Loucy (cell line): Measurements from ENCODE around the gene FAM131A.

Experiments
- H2AFZ ChIP-seq: fragments of 200-600 bp; sonication (generic); 2 replicates; pipeline ENCODE4 v1.6.0; 2016; ENCODE audit warnings: antibody characterized with exemption, mild to moderate bottlenecking, low read length, moderate library complexity
- H3F3A ChIP-seq: fragments of 200-600 bp; 2 replicates; pipeline ENCODE4 v1.6.0; 2016; ENCODE audit warnings: antibody characterized with exemption, low read depth, mild to moderate bottlenecking
- H3K27me3 ChIP-seq: fragments of 200-600 bp; sonication (generic); 2 replicates; pipeline ENCODE4 v1.6.1; 2014; ENCODE audit warnings: low read length, mild to moderate bottlenecking; ENCODE audit not compliant: insufficient read depth, poor library complexity, severe bottlenecking
- H3K36me3 ChIP-seq: fragments of 200-600 bp; sonication (generic); 2 replicates; pipeline ENCODE4 v1.6.1; 2016; ENCODE audit warnings: low read length; ENCODE audit not compliant: insufficient read depth
- H3K4me1 ChIP-seq: fragments of 200-600 bp; sonication (generic); 2 replicates; pipeline ENCODE4 v1.5.1; 2014; ENCODE audit warnings: low read length, mild to moderate bottlenecking; ENCODE audit not compliant: insufficient read depth, poor library complexity, severe bottlenecking
- H3K4me2 ChIP-seq: fragments of 200-600 bp; sonication (generic); 2 replicates; pipeline ENCODE4 v1.6.0; 2014; ENCODE audit warnings: antibody characterized with exemption, low read length, low read depth, mild to moderate bottlenecking; ENCODE audit not compliant: poor library complexity, severe bottlenecking
- H3K4me3 ChIP-seq: fragments of 200-600 bp; sonication (generic); 2 replicates; pipeline ENCODE4 v1.5.1; 2014; ENCODE audit warnings: low read length, mild to moderate bottlenecking, mixed read lengths; ENCODE audit not compliant: poor library complexity, severe bottlenecking
- H3K79me2 ChIP-seq: fragments of 200-600 bp; sonication (generic); 2 replicates; pipeline ENCODE4 v1.6.1; 2014; ENCODE audit warnings: low read length; ENCODE audit not compliant: insufficient read depth
- H3K9ac ChIP-seq: fragments of 200-600 bp; sonication (generic); 2 replicates; pipeline ENCODE4 v1.6.0; 2014; ENCODE audit warnings: mild to moderate bottlenecking, low read depth, low read length, moderate library complexity; ENCODE audit not compliant: poor library complexity, severe bottlenecking
- H3K9me2 ChIP-seq: fragments of 200-600 bp; sonication (generic); replicated peaks from 2 replicates; pipeline ENCODE4 v1.6.1; 2016; ENCODE audit warnings: low read depth, low read length, mixed read lengths
- H3K9me3 ChIP-seq: fragments of 200-600 bp; sonication (generic); 2 replicates; pipeline ENCODE4 v1.6.1; 2014; ENCODE audit warnings: mild to moderate bottlenecking, antibody characterized with exemption, low read length, low read depth; ENCODE audit not compliant: insufficient read depth
- H4K20me1 ChIP-seq: fragments of 200-600 bp; sonication (generic); 2 replicates; pipeline ENCODE4 v1.6.0; 2014; ENCODE audit warnings: antibody characterized with exemption, low read length, mild to moderate bottlenecking; ENCODE audit not compliant: insufficient read depth, poor library complexity, severe bottlenecking
- EZH2phosphoT487 ChIP-seq: fragments of 200-600 bp; IDR thresholded peaks from 2 replicates; pipeline ENCODE4 v1.6.1; 2018; ENCODE audit warnings: antibody characterized with exemption, mild to moderate bottlenecking, moderate library complexity, borderline replicate concordance
- TF ChIP-seq, protein P1 (sequence below): fragments of 200-600 bp; sonication (generic); conservative IDR thresholded peaks from 2 replicates; pipeline ENCODE4 v1.5.1; 2014; ENCODE audit warnings: mild to moderate bottlenecking, antibody characterized with exemption, low read length

Gene FAM131A

GRCh38 chr3:184395320-184395660 lies 57.9 kb downstream of the FAM131A start:
- Histone ChIP-seq H3K9ac (no peak overlapping the region), H3K4me1 (no peaks in the 10 kb centered on the region), H3K36me3 (no peaks in the 10 kb centered on the region), H3K9me2 (no peaks in the 10 kb centered on the region), H3K27me3 (no peaks in the 10 kb centered on the region), H3K4me2 (no peak overlapping the region), H3K9me3 (no peaks in the 10 kb centered on the region), H4K20me1 (no peaks in the 10 kb centered on the region), H3K79me2 (no peaks in the 10 kb centered on the region), H3K4me3 (no peak overlapping the region), H2AFZ (no peak overlapping the region), H3F3A (no peaks in the 10 kb centered on the region)
- TF ChIP-seq, protein P1, sequence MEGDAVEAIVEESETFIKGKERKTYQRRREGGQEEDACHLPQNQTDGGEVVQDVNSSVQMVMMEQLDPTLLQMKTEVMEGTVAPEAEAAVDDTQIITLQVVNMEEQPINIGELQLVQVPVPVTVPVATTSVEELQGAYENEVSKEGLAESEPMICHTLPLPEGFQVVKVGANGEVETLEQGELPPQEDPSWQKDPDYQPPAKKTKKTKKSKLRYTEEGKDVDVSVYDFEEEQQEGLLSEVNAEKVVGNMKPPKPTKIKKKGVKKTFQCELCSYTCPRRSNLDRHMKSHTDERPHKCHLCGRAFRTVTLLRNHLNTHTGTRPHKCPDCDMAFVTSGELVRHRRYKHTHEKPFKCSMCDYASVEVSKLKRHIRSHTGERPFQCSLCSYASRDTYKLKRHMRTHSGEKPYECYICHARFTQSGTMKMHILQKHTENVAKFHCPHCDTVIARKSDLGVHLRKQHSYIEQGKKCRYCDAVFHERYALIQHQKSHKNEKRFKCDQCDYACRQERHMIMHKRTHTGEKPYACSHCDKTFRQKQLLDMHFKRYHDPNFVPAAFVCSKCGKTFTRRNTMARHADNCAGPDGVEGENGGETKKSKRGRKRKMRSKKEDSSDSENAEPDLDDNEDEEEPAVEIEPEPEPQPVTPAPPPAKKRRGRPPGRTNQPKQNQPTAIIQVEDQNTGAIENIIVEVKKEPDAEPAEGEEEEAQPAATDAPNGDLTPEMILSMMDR = no peak
- no peak for TF ChIP-seq EZH2phosphoT487
